Measurements from ENCODE around the gene SLC35A4.

DNA sequence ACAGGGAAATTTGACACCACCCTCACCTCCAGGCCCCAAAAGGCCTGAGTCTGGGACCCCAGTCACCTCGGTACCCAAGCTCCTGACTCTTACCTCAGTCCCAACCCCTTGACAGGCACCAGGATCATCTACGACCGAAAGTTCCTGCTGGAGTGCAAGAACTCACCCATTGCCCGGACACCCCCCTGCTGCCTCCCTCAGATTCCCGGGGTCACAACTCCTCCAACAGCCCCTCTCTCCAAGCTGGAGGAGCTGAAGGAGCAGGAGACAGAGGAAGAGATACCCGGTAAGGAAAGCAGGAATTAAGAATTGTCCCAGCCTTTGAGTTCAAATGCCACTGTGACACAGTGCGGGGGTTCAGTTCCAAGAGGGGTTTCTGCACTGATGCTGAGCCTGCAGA lies 15.8 kb upstream of the SLC35A4 start:
- TF ChIP-seq, protein P1, sequence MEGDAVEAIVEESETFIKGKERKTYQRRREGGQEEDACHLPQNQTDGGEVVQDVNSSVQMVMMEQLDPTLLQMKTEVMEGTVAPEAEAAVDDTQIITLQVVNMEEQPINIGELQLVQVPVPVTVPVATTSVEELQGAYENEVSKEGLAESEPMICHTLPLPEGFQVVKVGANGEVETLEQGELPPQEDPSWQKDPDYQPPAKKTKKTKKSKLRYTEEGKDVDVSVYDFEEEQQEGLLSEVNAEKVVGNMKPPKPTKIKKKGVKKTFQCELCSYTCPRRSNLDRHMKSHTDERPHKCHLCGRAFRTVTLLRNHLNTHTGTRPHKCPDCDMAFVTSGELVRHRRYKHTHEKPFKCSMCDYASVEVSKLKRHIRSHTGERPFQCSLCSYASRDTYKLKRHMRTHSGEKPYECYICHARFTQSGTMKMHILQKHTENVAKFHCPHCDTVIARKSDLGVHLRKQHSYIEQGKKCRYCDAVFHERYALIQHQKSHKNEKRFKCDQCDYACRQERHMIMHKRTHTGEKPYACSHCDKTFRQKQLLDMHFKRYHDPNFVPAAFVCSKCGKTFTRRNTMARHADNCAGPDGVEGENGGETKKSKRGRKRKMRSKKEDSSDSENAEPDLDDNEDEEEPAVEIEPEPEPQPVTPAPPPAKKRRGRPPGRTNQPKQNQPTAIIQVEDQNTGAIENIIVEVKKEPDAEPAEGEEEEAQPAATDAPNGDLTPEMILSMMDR (IDR thresholded peaks at IDR 0.05), result no peak
- TF ChIP-seq POLR2A (IDR thresholded peaks at IDR 0.05), result no peak

Measured in testis (tissue), 2 donors.